A673 (cell line): Measurements from ENCODE around the gene SLC39A12. TPM values are rescaled to one million over a fixed set of nuclear protein-coding genes. Genes with fewer than 3 reads are reported as not detected.

ENCODE experiments used
- BruUV-seq: library from RNA; stranded (reverse); fragments of 400-500 nt; replicated peaks from 2 replicates; lab custom pipeline; 2021; lab: Mats Ljungman, UMichigan
- CTCF ChIA-PET: fragments of 300-600 bp; sonication (Branson Sonifier 250); formaldehyde crosslinking; loops from one replicate; lab custom pipeline; 2022; ENCODE audit warnings: antibody characterized with exemption; lab: Charles Lee
- POLR2A ChIA-PET: fragments of 300-600 bp; sonication (Branson Sonifier 250); formaldehyde crosslinking; loops from one replicate; lab custom pipeline; 2022; ENCODE audit warnings: antibody characterized with exemption; ENCODE audit not compliant: low non-redundant PET; lab: Charles Lee
- DNase-seq: peaks from one replicate; pipeline ENCODE4 v3.0.0-alpha.2; 2015; ENCODE audit warnings: low spot score
- H3K27ac ChIP-seq: fragments of 200-600 bp; sonication (generic); 2 replicates; pipeline ENCODE4 v1.5.1; 2016; ENCODE audit warnings: mixed run types, low read depth, mild to moderate bottlenecking, mixed read lengths, antibody characterized with exemption, low read length; ENCODE audit not compliant: poor library complexity, severe bottlenecking
- H3K27me3 ChIP-seq: fragments of 200-600 bp; sonication (generic); replicated peaks from 2 replicates; pipeline ENCODE4 v1.6.1; 2017; ENCODE audit warnings: mixed run types, low read depth, mild to moderate bottlenecking, mixed read lengths, antibody characterized with exemption, low read length; ENCODE audit not compliant: insufficient read depth, poor library complexity
- H3K36me3 ChIP-seq: fragments of 200-600 bp; sonication (generic); 2 replicates; pipeline ENCODE4 v1.6.1; 2016; ENCODE audit warnings: mixed run types, mild to moderate bottlenecking, mixed read lengths, antibody characterized with exemption, low read length; ENCODE audit not compliant: insufficient read depth, poor library complexity, severe bottlenecking
- H3K4me1 ChIP-seq: fragments of 200-600 bp; sonication (generic); 2 replicates; pipeline ENCODE4 v1.6.1; 2017; ENCODE audit warnings: mixed run types, mild to moderate bottlenecking, mixed read lengths, antibody characterized with exemption, low read length; ENCODE audit not compliant: insufficient read depth, poor library complexity, severe bottlenecking
- H3K4me3 ChIP-seq: fragments of 200-600 bp; sonication (generic); 2 replicates; pipeline ENCODE4 v1.5.1; 2016; ENCODE audit warnings: low read depth, mixed run types, mild to moderate bottlenecking, mixed read lengths, low read length; ENCODE audit not compliant: poor library complexity, severe bottlenecking
- H3K9me3 ChIP-seq: fragments of 200-600 bp; sonication (generic); 2 replicates; pipeline ENCODE4 v1.6.1; 2016; ENCODE audit warnings: mixed run types, low read depth, mild to moderate bottlenecking, mixed read lengths, antibody characterized with exemption, low read length; ENCODE audit not compliant: poor library complexity, severe bottlenecking
- EZH2 ChIP-seq: fragments of 200-600 bp; sonication (generic); IDR thresholded peaks from 2 replicates; pipeline ENCODE4 v1.6.1; 2017; ENCODE audit warnings: borderline replicate concordance, low read depth, mild to moderate bottlenecking, mixed read lengths, antibody characterized with exemption, low read length; ENCODE audit not compliant: poor library complexity, severe bottlenecking
- intact Hi-C: fragments of 100-400 bp; cut with micrococcal nuclease; formaldehyde crosslinking; loops from one replicate; pipeline ENCODE4 v1.10.0; 2022; ENCODE audit not compliant: unreplicated experiment
- total RNA-seq: library from RNA; stranded (reverse); gene quantifications from 2 replicates; pipeline ENCODE4 v1.2.3, GENCODE V29; 2021
- TF ChIP-seq, protein P1 (sequence below): fragments of 300-800, 200-600 bp; sonication (generic); conservative IDR thresholded peaks from 2 replicates; pipeline ENCODE4 v1.5.1; 2017; ENCODE audit warnings: low read depth, mild to moderate bottlenecking, antibody characterized with exemption, low read length, moderate library complexity, mixed read lengths

The SLC39A12 gene
- total RNA-seq, 1 experiment from 2014 or later: not detected

DNA sequence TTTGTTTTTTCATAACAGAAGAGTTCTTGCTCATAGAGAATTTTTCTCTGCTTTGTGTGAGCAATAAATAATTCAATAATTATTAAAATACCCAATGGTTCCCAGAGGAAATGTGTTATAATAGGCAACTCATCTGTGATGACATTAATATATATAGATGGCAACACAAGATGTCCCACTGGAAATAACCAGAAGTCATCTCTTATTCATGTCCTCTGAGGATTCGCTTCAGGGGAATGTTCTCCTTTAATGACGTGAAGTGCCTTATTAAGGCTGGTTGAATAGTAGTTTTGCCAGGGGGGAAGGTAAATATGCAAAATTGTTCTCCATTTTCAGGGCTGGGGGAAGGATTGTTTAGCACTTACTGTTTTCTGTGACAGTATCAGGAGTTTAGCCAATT lies 3.1 kb downstream of the SLC39A12 start:
- Histone ChIP-seq H3K27ac (no peak overlapping the region), H3K4me1 (peaks cover 4% of the 10 kb centered on the region), H3K36me3 (no peaks in the 10 kb centered on the region), H3K27me3 (no peaks in the 10 kb centered on the region), H3K4me3 (no peak overlapping the region), H3K9me3 (peaks cover 2% of the 10 kb centered on the region)
- peak; percentile 40 for DNase-seq
- BruUV-seq: no TSS peak
- CTCF ChIA-PET: no interaction called here
- intact Hi-C loops: no loop called here
- POLR2A ChIA-PET: no interaction called here
- TF ChIP-seq, protein P1, sequence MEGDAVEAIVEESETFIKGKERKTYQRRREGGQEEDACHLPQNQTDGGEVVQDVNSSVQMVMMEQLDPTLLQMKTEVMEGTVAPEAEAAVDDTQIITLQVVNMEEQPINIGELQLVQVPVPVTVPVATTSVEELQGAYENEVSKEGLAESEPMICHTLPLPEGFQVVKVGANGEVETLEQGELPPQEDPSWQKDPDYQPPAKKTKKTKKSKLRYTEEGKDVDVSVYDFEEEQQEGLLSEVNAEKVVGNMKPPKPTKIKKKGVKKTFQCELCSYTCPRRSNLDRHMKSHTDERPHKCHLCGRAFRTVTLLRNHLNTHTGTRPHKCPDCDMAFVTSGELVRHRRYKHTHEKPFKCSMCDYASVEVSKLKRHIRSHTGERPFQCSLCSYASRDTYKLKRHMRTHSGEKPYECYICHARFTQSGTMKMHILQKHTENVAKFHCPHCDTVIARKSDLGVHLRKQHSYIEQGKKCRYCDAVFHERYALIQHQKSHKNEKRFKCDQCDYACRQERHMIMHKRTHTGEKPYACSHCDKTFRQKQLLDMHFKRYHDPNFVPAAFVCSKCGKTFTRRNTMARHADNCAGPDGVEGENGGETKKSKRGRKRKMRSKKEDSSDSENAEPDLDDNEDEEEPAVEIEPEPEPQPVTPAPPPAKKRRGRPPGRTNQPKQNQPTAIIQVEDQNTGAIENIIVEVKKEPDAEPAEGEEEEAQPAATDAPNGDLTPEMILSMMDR: no peak
- TF ChIP-seq EZH2: no peak

DNA sequence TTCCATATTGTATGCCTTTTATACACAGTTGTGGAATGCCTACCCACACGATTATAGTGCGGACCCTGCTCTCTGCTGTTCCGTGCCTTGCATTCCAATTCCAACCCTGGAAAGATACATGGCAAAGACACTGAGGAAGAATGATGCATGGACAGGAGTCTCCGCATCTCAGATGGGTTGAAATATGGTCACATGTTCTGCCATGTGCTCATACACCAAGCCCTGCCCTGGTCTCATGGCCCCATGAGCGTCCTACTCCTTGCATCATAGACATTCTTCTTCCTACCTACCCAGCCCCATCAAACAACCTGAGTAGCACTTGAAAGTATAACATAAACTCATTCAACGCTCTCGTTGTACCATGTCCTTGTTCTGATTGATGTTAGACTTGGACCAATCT lies 6.3 kb downstream of the SLC39A12 start:
- ChIA-PET POLR2A (no interaction called here), CTCF (no interaction called here)
- Histone ChIP-seq H3K27me3 (no peaks in the 10 kb centered on the region), H3K4me3 (no peak overlapping the region), H3K27ac (no peak overlapping the region), H3K4me1 (peaks cover 4% of the 10 kb centered on the region), H3K36me3 (no peaks in the 10 kb centered on the region), H3K9me3 (peaks cover 4% of the 10 kb centered on the region)
- intact Hi-C loops: no loop called here
- TF ChIP-seq EZH2: no peak
- TF ChIP-seq, protein P1: no peak
- no peak for DNase-seq
- BruUV-seq: no TSS peak

DNA sequence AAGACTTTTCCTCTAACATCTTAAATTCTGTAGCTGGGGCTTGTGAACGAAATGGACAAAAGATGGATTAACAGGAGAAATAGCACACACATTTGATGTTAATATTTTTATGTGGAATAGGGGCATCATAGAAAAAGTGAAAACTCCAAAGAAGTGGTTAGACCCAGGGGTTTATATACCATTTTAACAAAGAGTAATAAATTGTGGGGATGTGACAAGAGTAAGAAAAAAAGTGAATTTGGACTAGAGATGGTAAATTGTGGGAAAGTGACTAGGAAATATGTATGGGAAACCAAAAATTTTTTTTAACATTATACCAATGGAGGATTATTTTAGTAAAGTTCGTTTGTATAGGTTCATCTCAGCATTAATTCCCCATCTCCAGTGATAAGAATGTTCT lies 8.2 kb downstream of the SLC39A12 start:
- ChIA-PET POLR2A (no interaction called here), CTCF (no interaction called here)
- Histone ChIP-seq H3K27me3 (no peaks in the 10 kb centered on the region), H3K36me3 (no peaks in the 10 kb centered on the region), H3K4me1 (peaks cover 4% of the 10 kb centered on the region), H3K9me3 (peaks cover 4% of the 10 kb centered on the region), H3K27ac (no peak overlapping the region), H3K4me3 (no peak overlapping the region)
- intact Hi-C loops: no loop called here
- no peak for DNase-seq
- TF ChIP-seq, protein P1: no peak
- TF ChIP-seq EZH2: no peak
- no TSS peak for BruUV-seq
